ENCODE data around the gene PDE7B.

PDE7B gene

GRCh38 chr6:135992739-135993138 is 141.2 kb downstream of the PDE7B start:
- DNase-seq: no peak

DNA sequence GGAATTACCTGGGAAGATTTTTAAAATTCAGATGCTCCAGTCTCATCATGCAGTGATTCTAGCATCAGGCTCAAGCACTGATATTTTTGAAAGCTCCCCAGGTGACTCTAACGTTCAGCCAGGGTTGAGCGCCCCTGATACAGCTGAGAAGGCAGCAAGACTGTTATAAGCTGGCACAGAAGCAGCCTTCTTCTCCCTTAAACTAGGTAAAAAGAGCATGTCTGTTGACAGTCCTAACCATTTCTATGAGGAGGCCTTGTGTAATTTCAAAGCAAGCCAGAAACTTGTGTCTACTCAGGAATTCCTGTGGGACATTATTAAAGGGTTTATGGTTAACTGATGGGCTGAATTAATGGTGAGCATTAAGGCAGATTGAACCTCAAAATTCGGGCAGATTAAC is 141.9 kb downstream of the PDE7B start:
- no peak for DNase-seq

- DNase-seq: no peak
Measured at GRCh38 chr6:135994857-135995544, 143.5 kb downstream of the PDE7B start.

DNA sequence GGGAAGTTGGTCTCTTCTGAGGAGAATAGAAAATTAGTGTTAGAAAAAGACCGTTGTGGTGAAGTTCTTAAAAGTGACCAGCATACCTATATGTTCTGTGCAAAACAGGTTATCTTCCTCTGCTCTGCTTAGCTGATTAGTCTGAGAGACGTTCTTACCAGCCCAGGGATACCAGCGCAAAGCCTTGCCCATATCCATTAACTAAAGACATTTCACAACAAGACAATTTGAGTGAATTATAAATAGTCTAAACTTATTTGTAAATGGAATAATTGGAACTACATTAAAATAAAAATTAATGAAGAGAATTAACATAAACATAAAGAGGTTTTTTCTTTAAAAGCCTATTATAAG is 144.0 kb downstream of the PDE7B start:
- no peak for DNase-seq

DNA sequence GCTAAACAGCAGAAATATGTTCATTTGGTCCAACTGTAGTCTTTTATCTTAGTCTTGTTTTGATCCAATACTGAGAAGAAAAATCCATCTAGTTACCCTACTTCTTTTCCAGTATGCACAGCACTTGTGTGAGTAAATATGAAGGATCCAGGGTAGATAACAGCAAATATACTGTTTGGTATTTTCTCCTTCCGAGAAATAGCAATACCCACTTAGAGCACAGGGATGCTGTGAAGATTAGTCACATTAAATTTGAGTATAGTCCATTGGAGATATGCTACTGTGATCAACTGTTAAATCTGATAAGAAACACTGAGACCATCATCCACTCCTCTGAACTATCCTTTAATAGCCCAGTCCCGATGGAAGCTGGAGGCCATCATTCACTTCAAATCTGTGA is 145.2 kb downstream of the PDE7B start:
- DNase-seq: no peak

- DNase-seq: no peak
Measured at GRCh38 chr6:135999393-135999792, 147.9 kb downstream of the PDE7B start.

DNA sequence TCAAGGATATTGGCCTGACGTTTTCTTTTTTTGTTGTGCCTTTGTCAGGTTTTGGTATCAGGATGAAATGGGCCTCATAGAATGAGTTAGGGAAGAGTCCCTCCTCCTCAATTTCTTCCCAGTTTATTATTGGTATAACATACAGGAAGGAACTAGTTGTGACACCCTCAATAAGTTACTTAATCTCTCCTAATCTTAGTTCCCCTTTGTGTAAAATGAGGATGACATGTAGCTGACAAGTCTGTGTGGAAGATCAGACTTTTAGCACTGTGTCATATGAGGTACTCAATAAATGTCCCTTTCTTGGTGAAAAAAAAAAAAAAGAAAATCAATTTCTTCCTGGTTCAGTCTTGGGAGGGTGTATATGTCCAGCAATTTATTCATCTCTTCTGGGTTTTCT is 155.8 kb downstream of the PDE7B start:
- DNase-seq: no peak

GRCh38 chr6:136011475-136011874 is 160.0 kb downstream of the PDE7B start:
- DNase-seq: no peak

DNA sequence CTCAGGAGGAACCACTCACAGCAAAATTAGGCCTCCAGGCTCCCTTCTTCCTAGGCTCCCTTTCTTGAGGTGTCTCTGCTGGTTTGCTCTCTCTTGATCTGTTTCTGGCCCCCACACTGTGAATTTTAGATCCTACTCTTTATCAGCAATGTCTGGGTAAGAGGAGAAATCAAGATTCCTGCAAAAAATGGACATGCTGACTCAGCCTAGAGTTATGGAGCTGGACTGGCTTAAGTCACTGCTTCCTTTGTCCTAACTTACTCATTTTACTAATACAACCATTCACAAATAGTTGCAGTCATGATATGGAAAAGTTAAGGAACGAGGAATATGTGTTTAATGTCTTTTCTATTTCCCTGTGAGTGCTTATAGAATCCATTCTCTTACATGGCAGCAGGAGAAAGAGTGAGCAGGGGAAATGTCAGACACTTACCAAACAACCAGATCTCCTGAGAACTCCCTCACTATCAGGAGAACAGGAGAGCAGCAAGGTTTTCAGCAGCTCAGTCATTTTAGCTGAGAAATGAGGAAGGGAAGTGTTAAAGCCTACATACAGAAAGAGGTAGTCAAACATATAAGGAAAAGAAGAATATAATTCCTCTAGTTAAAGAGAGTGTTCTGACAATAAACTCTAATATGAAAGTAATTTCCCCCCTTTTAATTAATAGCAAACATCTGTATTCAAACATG is 160.8 kb downstream of the PDE7B start:
- DNase-seq: no peak

- DNase-seq: no peak
Measured at GRCh38 chr6:136012943-136013342, 161.4 kb downstream of the PDE7B start.

GRCh38 chr6:136014454-136015437 is 163.2 kb downstream of the PDE7B start:
- DNase-seq: no peak

GRCh38 chr6:136015531-136015930 is 164.0 kb downstream of the PDE7B start:
- no peak for DNase-seq

DNA sequence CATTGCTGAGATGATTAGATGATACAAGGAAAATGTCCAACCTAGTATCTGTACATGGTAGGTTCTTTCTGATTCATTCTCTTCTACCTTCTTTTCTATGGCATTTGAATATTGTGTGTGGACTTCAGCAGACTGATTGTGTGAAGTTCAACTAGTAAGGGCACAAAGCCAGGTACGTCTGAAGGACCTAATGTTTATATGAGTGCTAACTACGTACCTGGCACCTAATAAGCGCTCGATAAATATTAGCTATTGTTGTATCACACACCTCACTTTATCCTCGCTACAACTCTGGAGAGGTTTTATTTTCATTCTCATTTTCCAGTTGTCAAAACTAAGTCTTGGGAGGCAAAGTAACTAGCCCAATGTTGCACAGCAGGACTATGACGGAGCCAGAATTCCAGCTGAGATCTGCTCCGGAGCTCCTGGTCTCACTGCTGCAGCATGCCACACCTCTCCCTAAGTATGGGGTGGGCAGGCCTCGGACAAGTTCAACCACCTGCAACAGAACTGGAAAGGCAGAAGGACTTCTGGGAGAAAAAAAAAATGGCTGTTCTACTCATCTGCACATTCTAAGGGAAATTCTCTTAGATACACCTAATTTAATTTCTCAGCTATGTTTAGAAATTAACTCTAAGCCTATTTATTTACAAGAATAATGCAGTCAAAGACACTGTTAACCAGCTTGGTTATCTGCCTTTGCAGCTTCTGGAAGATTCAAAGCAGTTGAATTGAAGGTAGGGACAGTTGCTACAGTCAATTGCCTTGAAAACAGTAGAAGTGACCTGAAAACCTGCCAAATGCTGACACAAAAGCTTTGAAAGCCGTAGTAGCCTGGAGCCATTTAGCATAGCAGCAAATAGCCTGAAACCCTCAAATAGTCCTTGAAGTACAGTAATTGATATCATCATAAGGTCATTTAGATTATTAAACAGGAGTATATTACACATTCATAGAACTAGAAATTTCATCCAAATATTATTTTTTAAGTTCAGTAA is 165.0 kb downstream of the PDE7B start:
- peak; percentile 85 for DNase-seq

DNA sequence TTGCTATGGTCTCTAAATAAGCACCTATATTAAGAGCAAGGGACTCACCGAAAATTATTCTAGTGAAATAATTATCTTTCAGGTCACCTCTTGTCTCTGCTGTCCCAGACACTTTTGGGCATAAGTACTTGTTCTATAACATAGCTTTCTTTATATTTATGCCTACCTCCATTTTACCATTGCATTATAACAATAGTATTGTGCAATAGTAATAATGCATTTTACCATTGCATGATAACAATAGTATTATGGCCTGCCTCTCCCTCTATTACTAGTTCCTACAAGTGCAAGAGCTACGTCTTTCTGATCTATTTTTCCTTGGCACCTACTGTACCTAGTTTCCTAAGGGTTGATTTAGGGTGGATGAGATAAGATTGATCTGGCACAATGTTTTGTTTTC is 169.2 kb downstream of the PDE7B start:
- DNase-seq: no peak

GRCh38 chr6:136022224-136022874 is 170.8 kb downstream of the PDE7B start:
- no peak for DNase-seq

DNA sequence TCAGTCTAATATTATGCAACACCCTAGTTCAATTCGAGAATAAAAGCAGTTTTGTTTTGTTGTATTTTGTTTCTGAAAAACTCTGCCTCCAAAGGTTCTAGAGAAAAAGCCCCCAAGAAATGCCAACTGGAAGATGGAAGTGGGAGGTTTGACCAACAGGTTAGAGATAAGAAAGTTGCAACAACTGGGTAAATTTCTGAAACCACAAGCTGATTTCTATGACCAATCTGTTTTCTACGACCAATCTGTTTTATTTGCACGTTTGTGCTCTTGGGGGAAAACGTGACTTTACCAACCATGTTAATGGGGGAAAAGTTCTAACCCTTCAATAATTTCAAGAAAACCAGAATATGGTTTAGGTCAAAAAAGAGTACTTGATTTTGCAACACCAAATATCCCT is 173.2 kb downstream of the PDE7B start:
- no peak for DNase-seq

DNA sequence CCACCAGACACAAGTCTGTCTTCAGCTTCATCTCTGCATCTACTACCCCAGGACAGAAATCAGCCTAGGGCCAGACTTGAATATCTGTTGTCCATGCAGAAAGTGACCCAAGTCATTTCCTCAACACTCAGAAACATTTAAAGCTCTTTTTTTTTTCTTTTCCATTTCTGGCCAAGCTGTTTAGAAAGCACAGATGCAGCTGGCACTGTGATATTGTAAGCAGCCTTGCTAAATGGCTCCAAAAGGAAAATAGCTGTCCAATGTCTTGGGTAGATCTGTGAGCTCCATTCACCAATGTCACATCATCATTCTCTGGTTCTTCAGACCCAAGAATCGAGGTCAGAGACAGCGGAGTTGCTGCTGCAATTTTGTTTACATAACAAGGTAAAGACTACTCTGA is 174.2 kb downstream of the PDE7B start:
- no peak for DNase-seq

DNA sequence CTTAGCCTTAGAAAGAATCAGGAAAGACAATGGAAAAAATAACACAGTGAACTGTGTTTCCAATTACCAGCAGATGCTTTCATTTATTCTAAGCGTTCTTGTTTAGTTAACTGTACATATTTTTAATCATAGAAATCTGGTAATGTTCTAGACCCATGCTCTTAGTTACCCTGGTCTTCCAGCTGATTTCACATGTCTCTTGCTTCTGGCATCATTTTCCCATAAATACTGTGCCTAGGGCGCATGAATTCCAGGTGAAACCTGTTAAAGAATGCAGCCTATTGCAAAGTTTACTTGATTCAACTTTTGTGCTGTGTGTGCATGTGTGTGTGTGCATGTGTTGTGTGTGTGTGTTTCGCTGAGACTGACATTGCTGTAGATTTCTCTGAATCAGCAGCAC is 178.6 kb downstream of the PDE7B start:
- no peak for DNase-seq

- no peak for DNase-seq
Measured at GRCh38 chr6:136031982-136032381, 180.5 kb downstream of the PDE7B start.

DNA sequence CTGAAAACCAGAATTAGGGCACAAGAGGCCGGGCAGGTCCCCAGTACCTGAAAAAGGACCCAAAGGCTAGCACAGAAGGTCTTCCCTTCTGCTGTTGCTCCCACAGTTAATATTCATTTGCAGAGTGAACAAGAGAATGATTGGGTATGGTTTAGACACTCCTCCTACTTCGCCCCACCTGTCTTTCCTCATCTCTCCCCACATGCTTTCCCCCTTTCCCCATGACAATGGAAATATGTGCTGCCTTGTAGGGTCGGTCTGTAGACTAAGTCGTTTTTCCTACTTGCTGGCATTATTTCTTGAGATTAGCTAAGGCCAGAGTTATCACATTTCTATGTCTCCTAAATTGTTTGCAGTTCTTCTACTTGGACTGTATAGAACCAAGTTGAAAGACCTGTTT is 181.9 kb downstream of the PDE7B start:
- no peak for DNase-seq

DNA sequence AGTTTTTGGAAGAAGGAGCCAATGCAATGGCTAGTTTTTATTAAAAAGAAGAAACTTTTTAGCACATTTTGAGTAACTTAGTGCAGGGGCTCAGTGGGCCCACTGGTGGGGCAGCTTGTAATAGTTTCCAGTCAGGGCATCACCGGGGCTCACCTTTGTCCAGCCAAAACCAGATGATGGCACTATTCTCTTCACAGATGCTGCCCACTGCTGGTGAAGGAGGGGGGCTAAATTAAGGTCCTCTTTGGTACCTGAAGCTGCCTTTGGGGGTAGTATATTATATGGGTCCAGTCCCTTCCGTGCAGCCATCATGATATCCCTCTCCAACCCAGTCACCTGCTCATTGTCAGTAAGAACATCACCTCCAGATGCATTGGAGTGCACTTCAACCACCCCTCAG is 182.9 kb downstream of the PDE7B start:
- no peak for DNase-seq

Measured in DMS79 (cell line).